Activated B cell treated with CpG ODN at 0.5 μM for 24 hours (primary cell): ENCODE measurements around the gene IGF2R. TPM values are rescaled to one million over a fixed set of nuclear protein-coding genes. Genes with fewer than 3 reads are reported as not detected.

ENCODE experiments used
- ATAC-seq: fragments of 200-7000 bp; cut with Tn5 transposase; one replicate; pipeline ENCODE4 v1.10.0; 2021; ENCODE audit warnings: low read depth, mild to moderate bottlenecking, moderate library complexity
- CTCF ChIA-PET: fragments of 350-600 bp; sonication (Branson Sonifier 250); formaldehyde crosslinking; loops from one replicate; lab custom pipeline; 2021; ENCODE audit warnings: antibody characterized with exemption; lab: Charles Lee
- POLR2A ChIA-PET: fragments of 350-600 bp; sonication (Branson Sonifier 250); formaldehyde crosslinking; loops from one replicate; lab custom pipeline; 2021; ENCODE audit warnings: antibody characterized with exemption; lab: Charles Lee
- DNase-seq: peaks from one replicate; pipeline ENCODE4 v3.0.0; 2022
- H3K27ac Mint-ChIP-seq: one replicate; pipeline ENCODE4 v1.8.0; 2020; ENCODE audit warnings: mixed read lengths
- H3K27me3 Mint-ChIP-seq: one replicate; pipeline ENCODE4 v1.8.0; 2021; ENCODE audit warnings: mixed read lengths
- H3K36me3 Mint-ChIP-seq: one replicate; pipeline ENCODE4 v1.8.0; 2021; ENCODE audit warnings: low read depth, mixed read lengths
- H3K4me1 Mint-ChIP-seq: one replicate; pipeline ENCODE4 v1.8.0; 2021; ENCODE audit warnings: mixed read lengths
- H3K4me3 Mint-ChIP-seq: one replicate; pipeline ENCODE4 v1.8.0; 2020; ENCODE audit warnings: mild to moderate bottlenecking, mixed read lengths
- H3K9me3 Mint-ChIP-seq: one replicate; pipeline ENCODE4 v1.8.0; 2020; ENCODE audit warnings: mixed read lengths
- CTCF ChIP-seq: fragments of 200-600 bp; IDR thresholded peaks from one replicate; pipeline ENCODE4 v1.8.0; 2022; ENCODE audit warnings: antibody characterized with exemption, mild to moderate bottlenecking
- intact Hi-C: fragments of 100-400 bp; cut with micrococcal nuclease; formaldehyde crosslinking; loops from one replicate; pipeline ENCODE4 v1.15.1; 2024
- total RNA-seq: library from RNA; stranded (reverse); gene quantifications from 2 replicates; pipeline ENCODE4 v1.2.3, GENCODE V29; 2022

The IGF2R gene
- total RNA-seq, 1 donor from 2014 or later: 79.5 TPM

GRCh38 chr6:159935065-159935464 lies 33.8 kb upstream of the IGF2R start:
- peaks cover 20% of the 10 kb centered on the region for H3K4me1 Mint-ChIP-seq
- POLR2A ChIA-PET: no interaction called here
- H3K27ac Mint-ChIP-seq: no peak overlapping the region
- no peaks in the 10 kb centered on the region for H3K36me3 Mint-ChIP-seq
- intact Hi-C loops: no loop called here
- CTCF ChIA-PET: no interaction called here
- no peak for ATAC-seq
- no peak for TF ChIP-seq CTCF
- peaks cover 20% of the 10 kb centered on the region for H3K27me3 Mint-ChIP-seq
- peaks cover 6% of the 10 kb centered on the region for H3K9me3 Mint-ChIP-seq
- no peak overlapping the region for H3K4me3 Mint-ChIP-seq
- DNase-seq: no peak

GRCh38 chr6:159935633-159936032 lies 33.2 kb upstream of the IGF2R start:
- intact Hi-C loops: no loop called here
- ChIA-PET CTCF (no interaction called here), POLR2A (no interaction called here)
- Mint-ChIP-seq H3K27ac (no peak overlapping the region), H3K4me1 (peaks cover 17% of the 10 kb centered on the region), H3K9me3 (peaks cover 6% of the 10 kb centered on the region), H3K4me3 (no peak overlapping the region), H3K27me3 (peaks cover 20% of the 10 kb centered on the region), H3K36me3 (no peaks in the 10 kb centered on the region)
- no peak for ATAC-seq
- no peak for DNase-seq
- no peak for TF ChIP-seq CTCF

- H3K36me3 Mint-ChIP-seq: no peaks in the 10 kb centered on the region
- ATAC-seq: no peak
- no peaks in the 10 kb centered on the region for H3K4me1 Mint-ChIP-seq
- H3K27me3 Mint-ChIP-seq: peaks cover 19% of the 10 kb centered on the region
- CTCF ChIA-PET: no interaction called here
- intact Hi-C loops: loop anchor here (10.0 kb wide), 1 partner anchor 765 kb away; no protein-coding TSS in a partner anchor
- no peak for TF ChIP-seq CTCF
- no peak overlapping the region for H3K4me3 Mint-ChIP-seq
- POLR2A ChIA-PET: no interaction called here
- DNase-seq: no peak
- H3K27ac Mint-ChIP-seq: no peak overlapping the region
- peaks cover 13% of the 10 kb centered on the region for H3K9me3 Mint-ChIP-seq
These were observed 29.3 kb upstream of the IGF2R start for GRCh38 chr6:159939591-159940016.

GRCh38 chr6:159941286-159942113 lies 27.4 kb upstream of the IGF2R start:
- Mint-ChIP-seq H3K36me3 (no peaks in the 10 kb centered on the region), H3K4me1 (no peaks in the 10 kb centered on the region), H3K27ac (no peak overlapping the region), H3K9me3 (peaks cover 9% of the 10 kb centered on the region), H3K27me3 (peaks cover 10% of the 10 kb centered on the region), H3K4me3 (no peak overlapping the region)
- TF ChIP-seq CTCF: no peak
- ATAC-seq: peak; percentile 69
- DNase-seq: no peak
- ChIA-PET CTCF (interaction anchor here (0.6 to 1.5 kb wide), 3 partner anchors 13 to 78 kb away, joined by 3 to 6 read pairs (median 4); no protein-coding TSS in a partner anchor), POLR2A (no interaction called here)
- intact Hi-C loops: loop anchor here (1.0 to 10.0 kb wide), 4 partner anchors 78 to 767 kb away; no protein-coding TSS in a partner anchor

- Mint-ChIP-seq H3K27me3 (peaks cover 3% of the 10 kb centered on the region), H3K4me1 (no peaks in the 10 kb centered on the region), H3K27ac (no peak overlapping the region), H3K9me3 (peaks cover 9% of the 10 kb centered on the region), H3K4me3 (no peak overlapping the region), H3K36me3 (no peaks in the 10 kb centered on the region)
- no peak for ATAC-seq
- ChIA-PET POLR2A (interaction anchor here (0.6 kb wide), 1 partner anchor 17 kb away, joined by 3 read pairs; no protein-coding TSS in a partner anchor), CTCF (no interaction called here)
- intact Hi-C loops: loop anchor here (10.0 kb wide), 1 partner anchor 768 kb away; no protein-coding TSS in a partner anchor
- no peak for DNase-seq
- no peak for TF ChIP-seq CTCF
These were observed 25.7 kb upstream of the IGF2R start for GRCh38 chr6:159943101-159943632.
